ENCODE measurements around the gene MCC. TPM values are rescaled to one million over a fixed set of nuclear protein-coding genes. Genes with fewer than 3 reads are reported as not detected.

MCC gene
- total RNA-seq, 1 donor from 2014 or later, result 18.9 TPM

GRCh38 chr5:113118298-113118697, 370.0 kb downstream of the MCC start:
- H3K9me3 Mint-ChIP-seq (ENCODE audit: low read depth), result no peaks in the 10 kb centered on the region
- no peak overlapping the region for H3K4me3 Mint-ChIP-seq (ENCODE audit: low read depth)
- H3K36me3 Mint-ChIP-seq (ENCODE audit: insufficient read depth), result peaks cover 6% of the 10 kb centered on the region
- H3K4me1 Mint-ChIP-seq (ENCODE audit: low read depth), result peaks cover 19% of the 10 kb centered on the region
- DNase-seq (ENCODE audit: low spot score, unreplicated experiment), result no peak
- H3K27ac Mint-ChIP-seq, result no peak overlapping the region
- no peaks in the 10 kb centered on the region for H3K27me3 Mint-ChIP-seq
- no peak for TF ChIP-seq CTCF (IDR thresholded peaks at IDR 0.05; ENCODE audit: unreplicated experiment)

- peaks cover 6% of the 10 kb centered on the region for H3K36me3 Mint-ChIP-seq (ENCODE audit: insufficient read depth)
- H3K4me3 Mint-ChIP-seq (ENCODE audit: low read depth), result no peak overlapping the region
Measured at GRCh38 chr5:113117543-113118115, 370.6 kb downstream of the MCC start.

GRCh38 chr5:113115956-113116355, 372.3 kb downstream of the MCC start:
- no peak overlapping the region for H3K27ac Mint-ChIP-seq
- no peak for TF ChIP-seq CTCF (IDR thresholded peaks at IDR 0.05; ENCODE audit: unreplicated experiment)
- H3K4me1 Mint-ChIP-seq (ENCODE audit: low read depth), result peaks cover 19% of the 10 kb centered on the region
- H3K9me3 Mint-ChIP-seq (ENCODE audit: low read depth), result no peaks in the 10 kb centered on the region
- no peaks in the 10 kb centered on the region for H3K27me3 Mint-ChIP-seq
- no peak for DNase-seq (ENCODE audit: low spot score, unreplicated experiment)
- peaks cover 7% of the 10 kb centered on the region for H3K36me3 Mint-ChIP-seq (ENCODE audit: insufficient read depth)
- no peak overlapping the region for H3K4me3 Mint-ChIP-seq (ENCODE audit: low read depth)

More at GRCh38 chr5:113117543-113118115, 370.6 kb downstream of the MCC start:
- H3K27me3 Mint-ChIP-seq, result no peaks in the 10 kb centered on the region
- H3K4me1 Mint-ChIP-seq (ENCODE audit: low read depth), result peaks cover 19% of the 10 kb centered on the region
- DNase-seq (ENCODE audit: low spot score, unreplicated experiment), result no peak
- H3K27ac Mint-ChIP-seq, result no peak overlapping the region
- no peak for TF ChIP-seq CTCF (IDR thresholded peaks at IDR 0.05; ENCODE audit: unreplicated experiment)
- H3K9me3 Mint-ChIP-seq (ENCODE audit: low read depth), result no peaks in the 10 kb centered on the region

- Mint-ChIP-seq H3K36me3 (ENCODE audit: insufficient read depth) (peaks cover 7% of the 10 kb centered on the region), H3K9me3 (ENCODE audit: low read depth) (no peaks in the 10 kb centered on the region), H3K4me1 (ENCODE audit: low read depth) (peaks cover 20% of the 10 kb centered on the region), H3K4me3 (ENCODE audit: low read depth) (no peak overlapping the region), H3K27ac (no peak overlapping the region), H3K27me3 (no peaks in the 10 kb centered on the region)
- no peak for TF ChIP-seq CTCF (IDR thresholded peaks at IDR 0.05; ENCODE audit: unreplicated experiment)
- no peak for DNase-seq (ENCODE audit: low spot score, unreplicated experiment)
Measured at GRCh38 chr5:113115061-113115460, 373.2 kb downstream of the MCC start.

- no peak for TF ChIP-seq CTCF (IDR thresholded peaks at IDR 0.05; ENCODE audit: unreplicated experiment)
Measured at GRCh38 chr5:113114559-113114958, 373.7 kb downstream of the MCC start.

More at GRCh38 chr5:113114559-113114958, 373.7 kb downstream of the MCC start:
- Mint-ChIP-seq H3K27me3 (no peaks in the 10 kb centered on the region), H3K27ac (no peak overlapping the region), H3K9me3 (ENCODE audit: low read depth) (no peaks in the 10 kb centered on the region), H3K4me1 (ENCODE audit: low read depth) (peaks cover 21% of the 10 kb centered on the region), H3K4me3 (ENCODE audit: low read depth) (no peak overlapping the region), H3K36me3 (ENCODE audit: insufficient read depth) (peaks cover 7% of the 10 kb centered on the region)
- DNase-seq (ENCODE audit: low spot score, unreplicated experiment), result no peak

Data from progenitor cell of endocrine pancreas (in vitro differentiated cells).